Caco-2 (cell line): ENCODE results near the gene LARP6. TPM values are rescaled to one million over a fixed set of nuclear protein-coding genes. Genes with fewer than 3 reads are reported as not detected.

Experiments used
- BruUV-seq: library from RNA; stranded (reverse); fragments of 400-500 nt; replicated peaks from 2 replicates; lab custom pipeline; 2021; lab: Mats Ljungman, UMichigan
- CTCF ChIA-PET: fragments of 300-600 bp; sonication (Branson Sonifier 250); formaldehyde crosslinking; loops from one replicate; lab custom pipeline; 2022; ENCODE audit warnings: antibody characterized with exemption; lab: Charles Lee
- POLR2A ChIA-PET: fragments of 300-600 bp; sonication (Branson Sonifier 250); formaldehyde crosslinking; loops from one replicate; lab custom pipeline; 2022; ENCODE audit warnings: antibody characterized with exemption; lab: Charles Lee
- DNase-seq, 2 experiments: peaks; one replicate each; pipeline versions ENCODE4 v3.0.0 to v3.0.0-alpha.2; 2020 to 2022
- H3K27me3 ChIP-seq: replicated peaks from 2 replicates; pipeline ENCODE4 v1.6.0; 2011; ENCODE audit warnings: low read length; ENCODE audit not compliant: control insufficient read depth, insufficient read depth
- H3K36me3 ChIP-seq: 2 replicates; pipeline ENCODE4 v1.5.1; 2011; ENCODE audit warnings: low read length; ENCODE audit not compliant: control insufficient read depth, insufficient read depth
- H3K4me1 ChIP-seq: fragments of 250-450 bp; sonication (Bioruptor Pico); 2 replicates; pipeline ENCODE4 v1.5.1; 2020; ENCODE audit warnings: mild to moderate bottlenecking
- H3K4me3 ChIP-seq: 2 replicates; pipeline ENCODE4 v1.5.1; 2011; ENCODE audit warnings: low read depth, mild to moderate bottlenecking, control low read depth, low read length
- H3K9me3 ChIP-seq: fragments of 250-450 bp; sonication (Bioruptor Pico); 2 replicates; pipeline ENCODE4 v1.5.1; 2020; ENCODE audit warnings: mild to moderate bottlenecking, moderate library complexity
- H3K27ac Mint-ChIP-seq: one replicate; pipeline ENCODE4 v1.8.0; 2022; ENCODE audit warnings: mixed read lengths; ENCODE audit not compliant: unreplicated experiment
- H3K27me3 Mint-ChIP-seq: one replicate; pipeline ENCODE4 v1.8.0; 2022; ENCODE audit warnings: mixed read lengths; ENCODE audit not compliant: insufficient read depth, unreplicated experiment
- H3K36me3 Mint-ChIP-seq: one replicate; pipeline ENCODE4 v1.8.0; 2022; ENCODE audit warnings: mild to moderate bottlenecking, mixed read lengths; ENCODE audit not compliant: insufficient read depth, unreplicated experiment
- H3K4me1 Mint-ChIP-seq: one replicate; pipeline ENCODE4 v1.8.0; 2022; ENCODE audit warnings: low read depth, mixed read lengths; ENCODE audit not compliant: unreplicated experiment
- H3K4me3 Mint-ChIP-seq: one replicate; pipeline ENCODE4 v1.8.0; 2022; ENCODE audit warnings: mild to moderate bottlenecking, moderate library complexity, mixed read lengths; ENCODE audit not compliant: unreplicated experiment
- H3K9me3 Mint-ChIP-seq: one replicate; pipeline ENCODE4 v1.8.0; 2022; ENCODE audit warnings: mixed read lengths; ENCODE audit not compliant: unreplicated experiment
- CTCF ChIP-seq, 2 experiments: fragments of 200-600 bp in 1 of 2; IDR thresholded peaks; 1 replicate in 1 of 2; 2 replicates in 1 of 2; pipeline versions ENCODE4 v1.5.1 to v1.8.0; 2011 to 2022; ENCODE audit warnings: antibody characterized with exemption in 1 of 2, control low read depth in 1 of 2, inconsistent platforms in 1 of 2, low read depth in 1 of 2, low read length in 1 of 2, mild to moderate bottlenecking in 1 of 2, moderate library complexity in 1 of 2; ENCODE audit not compliant: insufficient read depth in 1 of 2, severe bottlenecking in 1 of 2, unreplicated experiment in 1 of 2
- intact Hi-C: fragments of 100-400 bp; cut with micrococcal nuclease; formaldehyde crosslinking; loops from one replicate; pipeline ENCODE4 v1.10.0; 2022; ENCODE audit not compliant: unreplicated experiment
- total RNA-seq: library from RNA; stranded (reverse); gene quantifications from 2 replicates; pipeline ENCODE4 v1.2.3, GENCODE V29; 2022

LARP6 gene
- total RNA-seq, 1 experiment from 2014 or later = 19.7 TPM

- no TSS peak for BruUV-seq
- no peak for TF ChIP-seq CTCF (IDR thresholded peaks at IDR 0.05; ENCODE audit: insufficient read depth in 1 of 2, low read depth in 1 of 2, low read length in 1 of 2, severe bottlenecking in 1 of 2, unreplicated experiment in 1 of 2)
- CTCF ChIA-PET = interaction anchor here (0.8 to 1.6 kb wide), 3 partner anchors 8 to 30 kb away, joined by 3 to 7 read pairs (median 3); no protein-coding TSS in a partner anchor
- H3K27me3 Mint-ChIP-seq = no peaks in the 10 kb centered on the region
- H3K36me3 Mint-ChIP-seq = no peaks in the 10 kb centered on the region
- DNase-seq = no peak
- peak overlapping the region; percentile 94 for H3K4me3 Mint-ChIP-seq
- intact Hi-C loops = loop anchor here (1.0 kb wide), 2 partner anchors 21 to 29 kb away; no protein-coding TSS in a partner anchor
- H3K27me3 ChIP-seq = no peaks in the 10 kb centered on the region; the same call in 1 of the 2 replicates
- H3K36me3 ChIP-seq = no peaks in the 10 kb centered on the region; the same call in 1 of the 2 replicates
- peaks cover 9% of the 10 kb centered on the region for H3K4me1 Mint-ChIP-seq
- no peaks in the 10 kb centered on the region for H3K9me3 Mint-ChIP-seq
- H3K4me3 ChIP-seq = peak overlapping the region; percentile 81
- POLR2A ChIA-PET = no interaction called here
- no peaks in the 10 kb centered on the region for H3K9me3 ChIP-seq
- H3K4me1 ChIP-seq = no peaks in the 10 kb centered on the region
- peak overlapping the region; percentile 76 for H3K27ac Mint-ChIP-seq
Measured at GRCh38 chr15:70854666-70854976, 664 bp upstream of the LARP6 start.

- Mint-ChIP-seq H3K4me1 (peaks cover 9% of the 10 kb centered on the region), H3K4me3 (peak overlapping the region; percentile 94), H3K27me3 (no peaks in the 10 kb centered on the region), H3K9me3 (no peaks in the 10 kb centered on the region), H3K27ac (peak overlapping the region; percentile 35), H3K36me3 (no peaks in the 10 kb centered on the region)
- Histone ChIP-seq H3K9me3 (no peaks in the 10 kb centered on the region), H3K4me3 (peak overlapping the region; percentile 81), H3K36me3 (no peaks in the 10 kb centered on the region; the same call in 1 of the 2 replicates), H3K4me1 (no peaks in the 10 kb centered on the region), H3K27me3 (no peaks in the 10 kb centered on the region; the same call in 1 of the 2 replicates)
- POLR2A ChIA-PET = no interaction called here
- no peak for DNase-seq
- BruUV-seq = no TSS peak
- intact Hi-C loops = no loop called here
- CTCF ChIA-PET = interaction anchor here (0.8 to 1.6 kb wide), 2 partner anchors 21 to 39 kb away, joined by 4 to 7 read pairs; partner anchors contain the start of gene LRRC49
- TF ChIP-seq CTCF (IDR thresholded peaks at IDR 0.05; ENCODE audit: insufficient read depth in 1 of 2, low read depth in 1 of 2, low read length in 1 of 2, severe bottlenecking in 1 of 2, unreplicated experiment in 1 of 2) = no peak
Measured at GRCh38 chr15:70853318-70853972, 512 bp downstream of the LARP6 start.

- H3K9me3 ChIP-seq = no peaks in the 10 kb centered on the region
- intact Hi-C loops = no loop called here
- peak overlapping the region; percentile 81 for H3K4me3 ChIP-seq
- H3K36me3 Mint-ChIP-seq = no peaks in the 10 kb centered on the region
- no peaks in the 10 kb centered on the region; the same call in 1 of the 2 replicates for H3K27me3 ChIP-seq
- BruUV-seq = TSS peak; percentile 51
- H3K4me1 ChIP-seq = no peaks in the 10 kb centered on the region
- ChIA-PET POLR2A (no interaction called here), CTCF (no interaction called here)
- H3K27me3 Mint-ChIP-seq = no peaks in the 10 kb centered on the region
- no peaks in the 10 kb centered on the region; the same call in 1 of the 2 replicates for H3K36me3 ChIP-seq
- peak overlapping the region; percentile 35 for H3K27ac Mint-ChIP-seq
- H3K9me3 Mint-ChIP-seq = no peaks in the 10 kb centered on the region
- TF ChIP-seq CTCF (IDR thresholded peaks at IDR 0.05; ENCODE audit: insufficient read depth in 1 of 2, low read depth in 1 of 2, low read length in 1 of 2, severe bottlenecking in 1 of 2, unreplicated experiment in 1 of 2) = no peak
- H3K4me1 Mint-ChIP-seq = peaks cover 9% of the 10 kb centered on the region
- DNase-seq = no peak
- H3K4me3 Mint-ChIP-seq = peak overlapping the region; percentile 94
Measured at GRCh38 chr15:70852501-70853317, 1.2 kb downstream of the LARP6 start.
